Colon (tissue), 2 donors: ENCODE results near the gene ZYG11A.
"Not testable (repeated sequence)": the region's sequence is repeated elsewhere in the genome, so short reads cannot be mapped to it uniquely, and the experiment has no call there.

Experiments used
- FAIRE-seq: peaks from 2 replicates; lab custom pipeline; 2012; peaks lifted over from hg19 to GRCh38; lab: Jason Lieb, UNC
- donor health status: control.
- donor health status: control.

The ZYG11A gene

DNA sequence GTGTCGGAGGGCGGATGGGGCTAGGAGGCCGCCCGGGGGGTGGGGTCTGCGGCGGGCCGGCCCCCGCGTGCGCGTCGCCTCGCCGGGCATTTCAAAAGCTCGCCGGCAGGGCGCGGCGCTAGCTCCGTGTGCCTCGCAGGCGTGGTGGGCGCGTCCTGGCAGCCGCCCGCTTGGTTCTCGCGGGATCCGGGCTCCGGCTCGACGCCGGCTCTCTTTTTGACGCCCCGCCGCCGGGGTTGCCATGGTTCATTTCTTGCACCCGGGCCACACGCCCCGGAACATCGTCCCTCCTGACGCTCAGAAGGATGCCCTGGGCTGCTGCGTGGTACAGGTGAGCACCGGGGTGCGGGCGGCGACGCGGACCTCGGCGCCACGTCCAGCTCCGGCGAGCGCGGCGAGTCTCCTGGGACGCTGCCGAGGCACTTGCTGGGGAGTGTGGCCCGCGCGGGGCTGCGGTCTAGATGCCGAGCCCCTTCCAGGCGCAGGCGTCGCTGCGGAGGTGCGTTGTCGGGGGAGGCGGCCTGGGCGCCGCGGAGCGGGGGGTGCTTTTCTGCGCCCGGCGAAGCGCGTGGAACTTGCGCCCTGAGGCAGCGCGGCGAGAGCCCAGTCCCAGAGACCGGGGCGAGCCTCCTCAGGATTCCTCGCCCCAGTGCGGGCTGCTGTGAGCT, at the start of gene ZYG11A:
ZYG11A (plus strand) TSS at position 118 of the 668 bp plus-strand sequence; CDS start at position 242, 124 bp downstream.
- FAIRE-seq: no peak

DNA sequence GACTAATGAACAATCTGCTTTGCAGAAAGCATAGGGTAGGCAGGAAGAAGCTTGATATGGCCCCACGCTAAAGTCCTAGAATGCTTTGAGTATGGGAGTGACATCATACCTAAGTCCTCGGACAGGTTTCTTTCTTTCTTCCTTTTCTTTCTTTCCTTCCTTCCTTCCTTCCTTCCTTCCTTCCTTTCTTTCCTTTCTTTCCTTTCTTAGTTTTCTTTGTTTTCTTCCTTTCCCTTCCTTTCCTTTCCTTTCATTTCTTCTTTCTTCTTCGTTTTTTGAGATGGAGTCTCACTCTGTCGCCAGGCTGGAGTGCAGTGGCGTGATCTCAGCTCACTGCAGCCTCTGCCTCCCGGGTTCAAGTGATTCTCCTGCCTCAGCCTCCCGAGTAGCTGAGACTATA, 48.8 kb upstream of the ZYG11A start:
- FAIRE-seq: not testable (repeated sequence)

GRCh38 chr1:52795464-52795863, 47.1 kb upstream of the ZYG11A start:
- no peak for FAIRE-seq

- no peak for FAIRE-seq
Observed at GRCh38 chr1:52798331-52798730, 44.2 kb upstream of the ZYG11A start.

- no peak for FAIRE-seq
Observed at GRCh38 chr1:52801011-52801410, 41.5 kb upstream of the ZYG11A start.

GRCh38 chr1:52804083-52804482, 38.5 kb upstream of the ZYG11A start:
- not testable (repeated sequence) for FAIRE-seq

DNA sequence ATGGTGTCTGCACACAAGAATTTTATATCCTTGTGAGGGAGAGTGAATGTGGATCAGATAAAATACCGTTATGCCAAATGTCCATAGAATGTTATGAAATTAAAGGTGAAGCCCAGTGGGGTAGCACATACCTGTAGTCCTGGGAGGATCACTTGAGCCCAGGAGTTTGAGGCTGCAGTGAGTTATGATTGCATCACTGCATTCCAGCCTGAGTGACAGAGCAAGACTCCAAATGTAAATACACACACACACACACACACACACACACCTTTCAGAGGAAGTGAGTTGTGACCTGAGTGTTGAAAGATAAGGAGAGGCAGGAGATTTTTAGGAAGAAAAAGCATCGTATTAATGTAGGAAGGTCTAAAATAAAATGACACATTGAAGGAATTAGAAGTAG, 28.1 kb upstream of the ZYG11A start:
- FAIRE-seq: no peak

- FAIRE-seq: not testable (repeated sequence)
Observed at GRCh38 chr1:52820830-52821229, 21.7 kb upstream of the ZYG11A start.

- FAIRE-seq: no peak
Observed at GRCh38 chr1:52825868-52826267, 16.7 kb upstream of the ZYG11A start.

DNA sequence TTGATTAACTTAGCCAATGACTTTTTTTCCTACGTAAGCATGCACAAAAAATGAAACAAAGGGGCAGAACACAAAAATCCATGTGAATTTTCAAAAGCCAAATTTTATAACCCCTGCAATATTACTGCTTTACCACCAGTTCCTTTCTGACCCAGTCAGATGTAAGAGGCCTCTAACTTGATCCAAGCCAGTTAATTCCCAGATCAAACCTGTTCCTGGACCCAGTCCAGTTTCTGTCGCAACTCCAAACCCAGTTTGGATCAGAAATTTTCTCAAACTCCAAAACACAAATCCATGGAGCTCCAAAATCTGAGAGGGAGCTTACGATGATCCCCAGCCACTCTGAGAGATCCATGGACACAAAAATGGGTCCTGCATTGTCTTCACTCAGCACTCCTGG, 7.8 kb upstream of the ZYG11A start:
- no peak for FAIRE-seq

- no peak for FAIRE-seq
Observed at GRCh38 chr1:52836035-52836434, 6.5 kb upstream of the ZYG11A start.

GRCh38 chr1:52839175-52839574, 3.4 kb upstream of the ZYG11A start:
- FAIRE-seq: not testable (repeated sequence)

DNA sequence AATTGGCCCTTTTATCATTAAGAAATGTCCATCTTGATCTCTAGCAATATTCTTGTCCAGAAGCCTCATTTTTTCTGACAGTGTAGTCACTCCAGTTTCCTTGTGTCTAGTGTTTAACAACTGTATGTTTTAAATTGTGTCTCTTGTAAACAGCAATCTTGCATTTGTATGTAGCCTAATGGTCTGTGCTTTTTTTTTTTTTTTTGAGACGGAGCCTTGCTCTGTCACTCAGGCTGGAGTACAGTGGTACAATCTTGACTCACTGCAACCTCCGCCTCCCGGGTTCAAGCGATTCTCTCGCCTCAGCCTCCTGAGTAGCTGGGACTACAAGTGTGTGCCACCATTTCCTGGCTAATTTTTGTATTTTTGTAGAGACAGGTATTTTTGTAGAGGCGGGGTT, 2.6 kb downstream of the ZYG11A start:
- FAIRE-seq: not testable (repeated sequence)

DNA sequence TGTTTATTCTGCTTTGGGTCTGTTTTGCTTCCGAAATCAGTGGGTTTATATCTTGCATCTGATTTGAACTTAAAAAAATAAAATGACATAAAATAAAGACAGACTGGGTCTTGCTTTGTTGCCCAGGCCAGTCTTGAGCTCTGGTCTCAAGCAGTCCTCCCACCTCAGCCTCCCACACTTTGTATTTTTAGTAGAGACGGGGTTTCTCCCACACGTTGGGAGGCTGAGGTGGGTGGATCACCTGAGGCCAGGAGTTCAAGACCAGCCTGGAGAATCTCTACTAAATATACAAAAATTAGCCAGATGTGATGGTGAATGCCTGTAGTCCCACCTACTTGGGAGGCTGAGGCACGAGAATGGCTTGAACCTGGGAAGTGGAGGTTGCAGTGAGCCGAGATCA, 5.9 kb downstream of the ZYG11A start:
- FAIRE-seq: no peak

GRCh38 chr1:52850951-52851350, 8.4 kb downstream of the ZYG11A start:
- no peak for FAIRE-seq

GRCh38 chr1:52852854-52853253, 10.3 kb downstream of the ZYG11A start:
- FAIRE-seq: no peak

- FAIRE-seq: no peak
Observed at GRCh38 chr1:52855584-52855983, 13.0 kb downstream of the ZYG11A start.

GRCh38 chr1:52856026-52856425, 13.5 kb downstream of the ZYG11A start:
- no peak for FAIRE-seq

DNA sequence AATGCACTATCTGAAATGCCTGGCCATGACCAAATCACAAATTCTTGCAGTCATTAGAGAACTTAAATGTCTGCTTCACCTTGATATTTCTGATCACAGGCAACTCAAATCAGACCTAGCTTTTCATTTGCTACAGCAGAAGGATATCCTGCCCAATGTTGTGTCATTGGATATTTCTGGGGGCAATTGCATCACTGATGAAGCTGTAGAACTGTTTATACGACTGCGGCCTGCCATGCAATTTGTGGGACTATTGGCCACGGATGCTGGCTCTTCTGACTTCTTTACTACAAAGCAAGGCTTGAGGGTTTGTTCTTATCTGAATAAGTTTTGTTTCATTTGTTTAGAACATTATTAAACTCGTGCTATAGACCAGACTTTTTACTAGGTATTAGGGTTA, 14.9 kb downstream of the ZYG11A start:
- FAIRE-seq: no peak

DNA sequence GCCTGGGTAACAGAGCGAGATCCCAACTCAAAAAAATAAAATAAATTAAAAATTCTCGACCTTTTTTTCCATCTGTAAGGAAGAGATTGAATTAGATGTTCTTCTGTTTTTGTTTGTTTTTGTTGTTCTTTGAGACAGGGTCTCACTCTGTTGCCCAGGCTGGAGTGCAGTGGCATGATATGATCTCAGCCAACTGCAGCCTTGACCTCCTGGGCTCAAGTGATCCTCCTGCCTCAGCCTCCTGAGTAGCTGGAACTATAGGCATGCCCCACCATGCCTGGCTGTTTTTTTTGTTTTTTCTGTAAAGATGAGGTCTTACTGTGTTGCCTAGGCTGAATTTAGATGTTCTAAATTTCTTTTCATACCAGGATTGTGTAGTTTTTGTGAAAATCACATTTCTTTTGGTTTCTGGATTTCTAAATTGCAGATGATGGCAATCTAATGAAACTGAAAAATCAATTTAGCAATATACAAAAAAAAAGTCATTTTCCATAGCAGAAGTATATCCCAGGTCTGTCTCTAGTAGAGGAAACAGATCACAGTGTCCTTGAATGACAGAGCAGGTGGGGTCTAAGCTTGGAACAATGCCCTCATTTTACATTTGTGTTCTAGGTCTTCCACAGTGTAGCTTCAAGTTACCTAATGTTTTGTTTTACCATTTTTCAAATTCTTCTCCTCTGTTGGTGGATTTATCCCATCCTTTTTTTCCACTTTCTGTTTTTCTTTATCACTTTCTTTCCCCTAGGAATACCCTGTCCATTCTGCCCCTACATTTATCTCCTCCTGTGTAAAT, 20.3 kb downstream of the ZYG11A start:
- no peak for FAIRE-seq

GRCh38 chr1:52867087-52867863, 24.7 kb downstream of the ZYG11A start:
- FAIRE-seq: no peak

GRCh38 chr1:52869727-52870126, 27.2 kb downstream of the ZYG11A start:
- FAIRE-seq: not testable (repeated sequence)

- no peak for FAIRE-seq
Observed at GRCh38 chr1:52876843-52877242, 34.3 kb downstream of the ZYG11A start.
